Activated naive CD4-positive, alpha-beta T cell treated with anti-CD3 and anti-CD28 coated beads, Interleukin-2, amount 10 ng/mL, durations not matched to agents 7 days and 5 days (primary cell): Measurements from ENCODE around the gene SDK1.

Source experiments
- CTCF ChIA-PET: fragments of 350-600 bp; sonication (Branson Sonifier 250); formaldehyde crosslinking; loops from one replicate; lab custom pipeline; 2021; ENCODE audit warnings: antibody characterized with exemption; lab: Charles Lee
- DNase-seq: peaks from one replicate; pipeline ENCODE4 v3.0.0-alpha.2; 2020
- H3K27ac Mint-ChIP-seq: one replicate; pipeline ENCODE4 v1.8.0; 2021; ENCODE audit warnings: mild to moderate bottlenecking, moderate library complexity, mixed read lengths
- H3K27me3 Mint-ChIP-seq: one replicate; pipeline ENCODE4 v1.8.0; 2021; ENCODE audit warnings: mild to moderate bottlenecking, mixed read lengths
- H3K36me3 Mint-ChIP-seq: one replicate; pipeline ENCODE4 v1.8.0; 2021; ENCODE audit warnings: mixed read lengths
- H3K4me1 Mint-ChIP-seq: one replicate; pipeline ENCODE4 v1.8.0; 2021; ENCODE audit warnings: mixed read lengths
- H3K4me3 Mint-ChIP-seq: one replicate; pipeline ENCODE4 v1.8.0; 2021; ENCODE audit warnings: mild to moderate bottlenecking, moderate library complexity, mixed read lengths
- H3K9me3 Mint-ChIP-seq: one replicate; pipeline ENCODE4 v1.8.0; 2021; ENCODE audit warnings: mixed read lengths

SDK1 gene

DNA sequence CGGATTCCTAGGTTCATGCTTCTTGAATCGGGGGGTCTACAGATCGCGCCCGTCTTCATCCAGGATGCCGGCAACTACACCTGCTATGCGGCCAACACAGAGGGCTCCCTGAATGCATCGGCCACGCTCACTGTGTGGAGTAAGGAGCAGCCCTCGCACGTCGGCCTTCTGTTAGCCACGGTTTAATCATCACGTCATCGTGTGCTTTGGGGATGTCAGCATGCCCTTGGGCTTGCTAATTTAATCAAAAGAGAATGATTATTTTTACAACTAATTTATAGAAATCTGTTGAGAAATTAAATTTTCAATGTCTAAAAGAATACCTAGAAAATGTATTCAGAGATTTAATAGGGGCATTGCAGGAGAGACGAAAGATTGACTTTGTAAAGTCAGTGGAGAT, 668.2 kb downstream of the SDK1 start:
- no peaks in the 10 kb centered on the region for H3K36me3 Mint-ChIP-seq
- no peak overlapping the region for H3K4me3 Mint-ChIP-seq
- no peaks in the 10 kb centered on the region for H3K4me1 Mint-ChIP-seq
- no peak overlapping the region for H3K27ac Mint-ChIP-seq
- no peaks in the 10 kb centered on the region for H3K27me3 Mint-ChIP-seq
- no peaks in the 10 kb centered on the region for H3K9me3 Mint-ChIP-seq
- CTCF ChIA-PET: no interaction called here
- no peak for DNase-seq

GRCh38 chr7:3971323-3971722, 670.3 kb downstream of the SDK1 start:
- no peaks in the 10 kb centered on the region for H3K9me3 Mint-ChIP-seq
- no peak overlapping the region for H3K27ac Mint-ChIP-seq
- H3K4me1 Mint-ChIP-seq: no peaks in the 10 kb centered on the region
- CTCF ChIA-PET: no interaction called here
- no peak overlapping the region for H3K4me3 Mint-ChIP-seq
- no peaks in the 10 kb centered on the region for H3K27me3 Mint-ChIP-seq
- no peaks in the 10 kb centered on the region for H3K36me3 Mint-ChIP-seq
- DNase-seq: no peak

GRCh38 chr7:3973264-3973663, 672.2 kb downstream of the SDK1 start:
- H3K36me3 Mint-ChIP-seq: no peaks in the 10 kb centered on the region
- CTCF ChIA-PET: no interaction called here

GRCh38 chr7:3974329-3974728, 673.3 kb downstream of the SDK1 start:
- DNase-seq: no peak
- CTCF ChIA-PET: interaction anchor here (0.6 kb wide), 1 partner anchor 869 kb away, joined by 3 read pairs; no protein-coding TSS in a partner anchor
- no peaks in the 10 kb centered on the region for H3K27me3 Mint-ChIP-seq
- H3K36me3 Mint-ChIP-seq: no peaks in the 10 kb centered on the region
- no peaks in the 10 kb centered on the region for H3K9me3 Mint-ChIP-seq
- no peaks in the 10 kb centered on the region for H3K4me1 Mint-ChIP-seq
- H3K4me3 Mint-ChIP-seq: no peak overlapping the region
- H3K27ac Mint-ChIP-seq: no peak overlapping the region

More at GRCh38 chr7:3973264-3973663, 672.2 kb downstream of the SDK1 start:
- no peaks in the 10 kb centered on the region for H3K4me1 Mint-ChIP-seq
- H3K4me3 Mint-ChIP-seq: no peak overlapping the region
- no peak overlapping the region for H3K27ac Mint-ChIP-seq
- H3K27me3 Mint-ChIP-seq: no peaks in the 10 kb centered on the region
- no peak for DNase-seq
- H3K9me3 Mint-ChIP-seq: no peaks in the 10 kb centered on the region

- no peaks in the 10 kb centered on the region for H3K9me3 Mint-ChIP-seq
- no peak for DNase-seq
- no peak overlapping the region for H3K27ac Mint-ChIP-seq
- H3K4me3 Mint-ChIP-seq: no peak overlapping the region
- no peaks in the 10 kb centered on the region for H3K27me3 Mint-ChIP-seq
- H3K4me1 Mint-ChIP-seq: no peaks in the 10 kb centered on the region
- CTCF ChIA-PET: no interaction called here
- H3K36me3 Mint-ChIP-seq: no peaks in the 10 kb centered on the region
These were observed 674.3 kb downstream of the SDK1 start for GRCh38 chr7:3975371-3975770.

GRCh38 chr7:3977391-3977790, 676.3 kb downstream of the SDK1 start:
- Mint-ChIP-seq H3K36me3 (no peaks in the 10 kb centered on the region), H3K9me3 (no peaks in the 10 kb centered on the region), H3K4me3 (no peak overlapping the region), H3K27me3 (no peaks in the 10 kb centered on the region), H3K27ac (no peak overlapping the region), H3K4me1 (no peaks in the 10 kb centered on the region)
- DNase-seq: no peak
- CTCF ChIA-PET: no interaction called here

GRCh38 chr7:3978839-3979238, 677.8 kb downstream of the SDK1 start:
- Mint-ChIP-seq H3K9me3 (no peaks in the 10 kb centered on the region), H3K27ac (no peak overlapping the region), H3K4me1 (no peaks in the 10 kb centered on the region), H3K36me3 (no peaks in the 10 kb centered on the region), H3K27me3 (no peaks in the 10 kb centered on the region), H3K4me3 (no peak overlapping the region)
- CTCF ChIA-PET: interaction anchor here (0.9 kb wide), 1 partner anchor 69 kb away, joined by 3 read pairs; no protein-coding TSS in a partner anchor
- DNase-seq: no peak

DNA sequence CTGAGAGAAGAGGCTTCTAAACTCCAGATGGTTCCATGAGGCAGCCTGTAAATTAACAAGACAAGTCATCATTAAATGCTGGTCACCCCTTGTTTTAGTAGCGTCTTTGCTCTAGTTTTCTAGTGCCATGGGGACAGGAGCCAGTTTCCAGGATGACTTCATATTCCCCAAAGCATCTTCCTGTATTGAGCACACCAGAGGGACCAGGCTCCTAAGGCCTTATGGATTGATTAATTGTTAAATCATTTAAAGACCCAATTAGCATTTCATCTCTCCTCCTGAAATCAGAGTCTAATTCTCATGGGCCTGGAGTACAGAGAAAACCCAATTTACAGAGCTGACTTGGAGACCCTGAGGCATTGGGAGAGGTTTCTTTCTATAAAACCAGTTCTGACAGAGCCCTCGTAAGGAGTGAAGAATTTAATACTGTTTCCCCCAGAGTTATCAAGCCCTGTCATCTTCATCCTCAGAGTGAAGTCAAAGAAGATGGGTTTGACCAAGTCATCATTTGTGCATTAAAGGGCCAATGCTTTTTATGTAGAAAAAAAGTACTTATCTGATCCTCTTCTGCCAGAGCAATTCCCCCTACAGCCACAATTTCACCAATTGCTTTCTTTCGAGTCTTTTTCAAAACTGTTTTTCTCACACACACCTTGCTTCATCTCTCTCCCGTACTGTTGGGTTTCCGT, 678.7 kb downstream of the SDK1 start:
- Mint-ChIP-seq H3K36me3 (no peaks in the 10 kb centered on the region), H3K9me3 (no peaks in the 10 kb centered on the region), H3K27ac (no peak overlapping the region), H3K4me3 (no peak overlapping the region), H3K27me3 (no peaks in the 10 kb centered on the region), H3K4me1 (no peaks in the 10 kb centered on the region)
- CTCF ChIA-PET: no interaction called here
- no peak for DNase-seq

DNA sequence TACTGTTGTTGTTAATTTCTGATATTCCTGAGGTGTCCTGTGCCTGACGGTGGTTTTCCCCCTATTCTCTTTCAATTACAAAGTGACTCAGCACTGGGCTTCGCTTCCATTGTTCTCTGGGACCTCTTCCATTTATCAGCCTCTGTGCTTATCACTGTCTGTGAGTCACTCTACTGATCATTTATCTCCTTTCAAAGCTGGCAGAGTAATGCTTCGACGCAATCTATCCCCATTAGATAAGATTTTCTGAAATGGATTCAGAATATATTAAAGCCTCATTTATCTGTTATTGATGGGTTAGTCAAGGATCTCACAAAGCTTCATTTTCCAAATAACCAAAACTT, 679.2 kb downstream of the SDK1 start:
- H3K27me3 Mint-ChIP-seq: no peaks in the 10 kb centered on the region
- no peaks in the 10 kb centered on the region for H3K9me3 Mint-ChIP-seq
- H3K4me3 Mint-ChIP-seq: no peak overlapping the region
- no peaks in the 10 kb centered on the region for H3K4me1 Mint-ChIP-seq
- H3K27ac Mint-ChIP-seq: no peak overlapping the region
- CTCF ChIA-PET: no interaction called here
- DNase-seq: no peak
- H3K36me3 Mint-ChIP-seq: no peaks in the 10 kb centered on the region

DNA sequence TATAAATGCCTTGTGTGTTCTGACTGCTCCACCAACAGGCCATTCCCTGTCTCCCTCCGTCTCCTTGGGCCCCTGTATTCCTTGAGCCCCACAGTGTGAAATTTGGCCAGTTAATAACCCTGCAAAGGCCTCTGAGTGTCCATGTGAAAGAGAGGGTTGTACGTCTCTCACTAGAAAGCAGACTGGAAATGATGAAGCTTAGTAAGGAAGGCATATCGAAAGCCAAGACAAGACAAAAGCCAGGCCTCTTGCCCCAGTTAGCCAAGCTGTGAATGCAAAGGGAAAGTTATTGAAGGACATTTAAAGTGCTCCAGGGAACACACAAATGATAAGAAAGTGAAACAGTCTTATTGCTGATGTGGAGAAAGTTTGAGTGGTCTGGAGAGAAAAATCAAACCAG, 680.2 kb downstream of the SDK1 start:
- H3K27me3 Mint-ChIP-seq: no peaks in the 10 kb centered on the region
- no peak for DNase-seq
- no peaks in the 10 kb centered on the region for H3K9me3 Mint-ChIP-seq
- no peaks in the 10 kb centered on the region for H3K4me1 Mint-ChIP-seq
- no peak overlapping the region for H3K27ac Mint-ChIP-seq
- no peaks in the 10 kb centered on the region for H3K36me3 Mint-ChIP-seq
- CTCF ChIA-PET: no interaction called here
- H3K4me3 Mint-ChIP-seq: no peak overlapping the region

DNA sequence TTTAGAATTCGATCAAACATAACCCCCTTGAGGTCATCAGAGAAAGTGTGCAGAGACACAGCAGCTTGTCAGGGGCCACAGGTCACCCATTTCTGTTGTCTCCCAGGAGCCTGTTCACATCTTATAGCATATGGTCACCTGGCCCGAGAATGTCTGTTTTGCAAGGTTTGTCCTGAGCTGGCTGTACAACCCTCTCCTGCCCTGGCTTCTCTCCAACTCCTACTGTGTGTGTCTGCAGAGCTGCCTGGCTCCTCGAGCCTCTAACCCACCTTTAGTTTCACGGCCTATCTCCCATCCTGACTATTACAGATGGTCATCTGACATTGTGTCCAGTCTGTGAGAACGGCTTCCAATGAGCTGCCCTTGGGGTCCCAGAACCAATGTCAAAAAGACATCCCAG, 683.4 kb downstream of the SDK1 start:
- no peaks in the 10 kb centered on the region for H3K27me3 Mint-ChIP-seq
- H3K27ac Mint-ChIP-seq: no peak overlapping the region
- no peak overlapping the region for H3K4me3 Mint-ChIP-seq
- no peaks in the 10 kb centered on the region for H3K36me3 Mint-ChIP-seq
- CTCF ChIA-PET: no interaction called here
- no peaks in the 10 kb centered on the region for H3K9me3 Mint-ChIP-seq
- H3K4me1 Mint-ChIP-seq: no peaks in the 10 kb centered on the region
- no peak for DNase-seq

- no peak overlapping the region for H3K27ac Mint-ChIP-seq
- H3K4me1 Mint-ChIP-seq: no peaks in the 10 kb centered on the region
- no peak overlapping the region for H3K4me3 Mint-ChIP-seq
- no peaks in the 10 kb centered on the region for H3K27me3 Mint-ChIP-seq
- no peak for DNase-seq
- CTCF ChIA-PET: no interaction called here
- H3K36me3 Mint-ChIP-seq: no peaks in the 10 kb centered on the region
- H3K9me3 Mint-ChIP-seq: no peaks in the 10 kb centered on the region
These were observed 685.9 kb downstream of the SDK1 start for GRCh38 chr7:3986927-3987326.

DNA sequence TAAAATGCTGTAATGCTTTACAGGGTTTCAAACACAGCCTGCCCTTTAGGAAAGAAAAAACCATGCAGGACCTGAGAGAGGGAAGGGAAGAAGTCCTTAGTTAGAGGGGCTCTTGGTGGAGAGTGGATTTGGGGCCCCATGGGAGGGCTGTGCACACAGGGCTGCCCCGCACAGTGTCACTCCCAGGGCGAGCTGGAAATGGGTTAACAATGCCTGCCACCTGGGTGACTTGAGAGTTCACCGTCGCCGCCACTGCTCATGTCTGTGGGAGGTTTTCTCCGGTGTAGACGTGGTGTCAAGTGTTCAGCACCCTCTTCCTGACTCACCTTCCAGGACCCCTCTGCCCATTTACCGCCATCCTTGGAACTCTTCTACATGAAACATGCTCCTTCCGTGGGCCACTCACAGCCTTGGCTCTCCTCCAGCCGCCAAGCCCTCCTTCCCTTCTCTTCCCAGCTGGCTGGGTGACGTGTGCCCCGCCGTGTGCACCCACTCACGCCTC, 686.4 kb downstream of the SDK1 start:
- H3K4me3 Mint-ChIP-seq: no peak overlapping the region
- no peak overlapping the region for H3K27ac Mint-ChIP-seq
- CTCF ChIA-PET: no interaction called here
- no peaks in the 10 kb centered on the region for H3K36me3 Mint-ChIP-seq
- no peaks in the 10 kb centered on the region for H3K4me1 Mint-ChIP-seq
- H3K9me3 Mint-ChIP-seq: no peaks in the 10 kb centered on the region
- DNase-seq: no peak
- H3K27me3 Mint-ChIP-seq: no peaks in the 10 kb centered on the region

DNA sequence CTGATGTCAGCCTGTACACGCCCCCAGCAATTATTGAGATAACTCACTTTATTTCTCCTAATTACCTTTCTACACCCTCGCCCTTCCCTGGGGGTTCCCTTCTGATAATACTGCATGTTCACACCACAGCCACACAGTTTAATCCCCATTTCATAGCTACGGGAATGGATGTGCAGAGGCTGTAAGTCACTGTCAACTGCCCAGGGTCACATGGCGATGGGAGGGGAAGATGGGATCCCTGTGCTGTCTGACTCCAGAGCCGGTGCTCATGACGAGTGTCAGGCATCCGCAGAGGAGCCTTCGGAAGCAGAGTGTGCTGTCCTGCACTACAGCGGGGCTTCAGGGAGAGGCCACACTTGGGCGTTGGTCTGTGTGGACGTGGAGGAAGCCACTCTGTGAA, 688.7 kb downstream of the SDK1 start:
- Mint-ChIP-seq H3K4me3 (no peak overlapping the region), H3K27ac (no peak overlapping the region), H3K9me3 (no peaks in the 10 kb centered on the region), H3K36me3 (no peaks in the 10 kb centered on the region), H3K27me3 (no peaks in the 10 kb centered on the region), H3K4me1 (no peaks in the 10 kb centered on the region)
- no peak for DNase-seq
- CTCF ChIA-PET: no interaction called here

- H3K27ac Mint-ChIP-seq: no peak overlapping the region
These were observed 690.7 kb downstream of the SDK1 start for GRCh38 chr7:3991731-3992231.

More at GRCh38 chr7:3991731-3992231, 690.7 kb downstream of the SDK1 start:
- Mint-ChIP-seq H3K36me3 (no peaks in the 10 kb centered on the region), H3K4me3 (no peak overlapping the region), H3K4me1 (no peaks in the 10 kb centered on the region), H3K27me3 (no peaks in the 10 kb centered on the region), H3K9me3 (no peaks in the 10 kb centered on the region)
- CTCF ChIA-PET: no interaction called here
- DNase-seq: no peak
